Right lobe of liver (tissue), 4 donors: ENCODE results near the gene RNF145.

Experiments used
- CTCF ChIP-seq, 4 donors: fragments of 200-600 bp in 3 of 4; fragments of 450-650 bp in 1 of 4; IDR thresholded peaks; one replicate each; pipeline versions ENCODE4 v1.5.1 to v1.8.0; 2016 to 2022; ENCODE audit warnings: antibody characterized with exemption in 4 of 4, mild to moderate bottlenecking in 2 of 4
- POLR2A ChIP-seq: fragments of 450-650 bp; IDR thresholded peaks from one replicate; pipeline ENCODE4 v1.6.1; 2017; ENCODE audit warnings: antibody characterized with exemption, mild to moderate bottlenecking
- donor health status: DM: no; HTN: no; CAD: no.
- donor health status: DM: no; HTN: no; CAD: no.
- donor health status: DM: no; HTN: yes; CAD: no.

DNA sequence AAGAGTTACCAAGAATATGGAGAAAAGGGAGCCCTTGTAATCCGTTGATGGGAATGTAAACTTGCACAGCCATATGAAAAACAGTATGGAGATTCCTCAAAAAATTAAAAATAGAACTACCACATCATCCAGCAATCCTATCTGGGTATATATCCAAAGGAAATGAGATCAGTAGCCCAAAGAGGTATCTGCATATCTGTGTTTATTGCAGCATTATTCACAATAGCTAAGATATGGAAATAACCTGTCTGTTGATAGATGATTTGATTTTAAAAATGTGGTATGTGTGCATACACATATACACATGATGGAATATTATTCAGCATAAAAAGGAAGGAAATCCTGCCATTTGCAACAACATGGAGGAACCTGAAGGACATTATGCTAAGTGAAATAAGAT, 61.4 kb downstream of the RNF145 start:
- TF ChIP-seq POLR2A (no peak), CTCF (IDR thresholded peaks at IDR 0.05) (no peak)
